Ishikawa (cell line): Measurements from ENCODE around the gene WDR72.

Experiments used
- CEBPB ChIP-seq: IDR thresholded peaks from 2 replicates; pipeline ENCODE4 v1.6.1; 2012
- CREB1 ChIP-seq: IDR thresholded peaks from 2 replicates; pipeline ENCODE4 v1.6.1; 2012; ENCODE audit warnings: low read depth
- EGR1 ChIP-seq: IDR thresholded peaks from 2 replicates; pipeline ENCODE4 v1.6.1; 2012
- EP300 ChIP-seq: IDR thresholded peaks from 2 replicates; pipeline ENCODE4 v1.6.1; 2012; ENCODE audit warnings: borderline replicate concordance
- FOXM1 ChIP-seq: IDR thresholded peaks from 2 replicates; pipeline ENCODE4 v1.6.1; 2012; ENCODE audit warnings: low read depth, borderline replicate concordance
- MAX ChIP-seq: IDR thresholded peaks from 2 replicates; pipeline ENCODE4 v1.6.1; 2012
- NFIC ChIP-seq: IDR thresholded peaks from 2 replicates; pipeline ENCODE4 v1.6.1; 2012
- RAD21 ChIP-seq: IDR thresholded peaks from 2 replicates; pipeline ENCODE4 v1.6.1; 2012; ENCODE audit warnings: low read depth
- REST ChIP-seq: IDR thresholded peaks from 2 replicates; pipeline ENCODE4 v1.6.1; 2012; ENCODE audit warnings: low read depth, mild to moderate bottlenecking
- TAF1 ChIP-seq: IDR thresholded peaks from 2 replicates; pipeline ENCODE4 v1.6.1; 2012; ENCODE audit warnings: low read depth, mild to moderate bottlenecking
- TCF12 ChIP-seq: IDR thresholded peaks from 2 replicates; pipeline ENCODE4 v1.6.1; 2012; ENCODE audit warnings: low read depth
- TEAD4 ChIP-seq: IDR thresholded peaks from 2 replicates; pipeline ENCODE4 v1.6.1; 2012
- YY1 ChIP-seq: IDR thresholded peaks from 2 replicates; pipeline ENCODE4 v1.6.1; 2012; ENCODE audit warnings: low read depth
- ZBTB7A ChIP-seq: IDR thresholded peaks from 2 replicates; pipeline ENCODE4 v1.6.1; 2012; ENCODE audit warnings: low read depth
- TF ChIP-seq, protein P1 (sequence below): IDR thresholded peaks from 2 replicates; pipeline ENCODE4 v1.6.1; 2012

WDR72 gene

GRCh38 chr15:53576841-53577240 is 182.6 kb downstream of the WDR72 start:
- TF ChIP-seq CREB1 (no peak), TEAD4 (no peak), TAF1 (no peak), RAD21 (no peak), YY1 (no peak), EGR1 (no peak), REST (no peak), FOXM1 (no peak), ZBTB7A (no peak), NFIC (no peak)
- TF ChIP-seq, protein P1, sequence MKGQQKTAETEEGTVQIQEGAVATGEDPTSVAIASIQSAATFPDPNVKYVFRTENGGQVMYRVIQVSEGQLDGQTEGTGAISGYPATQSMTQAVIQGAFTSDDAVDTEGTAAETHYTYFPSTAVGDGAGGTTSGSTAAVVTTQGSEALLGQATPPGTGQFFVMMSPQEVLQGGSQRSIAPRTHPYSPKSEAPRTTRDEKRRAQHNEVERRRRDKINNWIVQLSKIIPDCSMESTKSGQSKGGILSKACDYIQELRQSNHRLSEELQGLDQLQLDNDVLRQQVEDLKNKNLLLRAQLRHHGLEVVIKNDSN, result no peak

GRCh38 chr15:53573091-53573490 is 186.4 kb downstream of the WDR72 start:
- no peak for TF ChIP-seq RAD21
- TF ChIP-seq REST, result no peak
- TF ChIP-seq ZBTB7A, result no peak
- TF ChIP-seq NFIC, result no peak
- no peak for TF ChIP-seq MAX
- no peak for TF ChIP-seq TCF12
- TF ChIP-seq TAF1, result no peak
- no peak for TF ChIP-seq CREB1
- TF ChIP-seq, protein P1, result no peak
- no peak for TF ChIP-seq YY1
- no peak for TF ChIP-seq FOXM1
- TF ChIP-seq CEBPB, result no peak
- TF ChIP-seq EGR1, result no peak
- TF ChIP-seq TEAD4, result no peak
- TF ChIP-seq EP300, result no peak

- no peak for TF ChIP-seq TCF12
- TF ChIP-seq ZBTB7A, result no peak
- no peak for TF ChIP-seq NFIC
- TF ChIP-seq EGR1, result no peak
- TF ChIP-seq CREB1, result no peak
- no peak for TF ChIP-seq REST
- no peak for TF ChIP-seq TAF1
- no peak for TF ChIP-seq TEAD4
- TF ChIP-seq EP300, result no peak
- TF ChIP-seq, protein P1, result no peak
- TF ChIP-seq FOXM1, result no peak
- no peak for TF ChIP-seq CEBPB
- TF ChIP-seq YY1, result no peak
- TF ChIP-seq MAX, result no peak
- TF ChIP-seq RAD21, result no peak
Observed at GRCh38 chr15:53569751-53570480, 189.5 kb downstream of the WDR72 start.

GRCh38 chr15:53566912-53567311 is 192.6 kb downstream of the WDR72 start:
- TF ChIP-seq ZBTB7A, result no peak
- TF ChIP-seq, protein P1, result no peak
- no peak for TF ChIP-seq REST
- no peak for TF ChIP-seq TAF1
- TF ChIP-seq YY1, result no peak
- TF ChIP-seq TEAD4, result no peak
- TF ChIP-seq MAX, result no peak
- no peak for TF ChIP-seq EGR1
- TF ChIP-seq EP300, result no peak
- TF ChIP-seq FOXM1, result no peak
- TF ChIP-seq RAD21, result no peak
